Cardiac muscle cell (in vitro differentiated cells and primary cell): Measurements from ENCODE around the gene AMOTL1. TPM values are rescaled to one million over a fixed set of nuclear protein-coding genes. Genes with fewer than 3 reads are reported as not detected.

ENCODE experiments used
- DNase-seq, 2 donors: peaks; one replicate each; pipeline versions ENCODE4 v3.0.0 to v3.0.0-alpha.2; 2010 to 2017; ENCODE audit warnings: low read depth in 1 of 2, low spot score in 1 of 2
- H3K27ac ChIP-seq: fragments of 200-600 bp; sonication (generic); 2 replicates; pipeline ENCODE4 v1.5.1; 2016
- H3K27me3 ChIP-seq: fragments of 200-600 bp; sonication (generic); 2 replicates; pipeline ENCODE4 v1.6.0; 2016; ENCODE audit warnings: control low read depth
- H3K36me3 ChIP-seq: fragments of 200-600 bp; sonication (generic); 2 replicates; pipeline ENCODE4 v1.5.1; 2016; ENCODE audit warnings: control low read depth
- H3K4me1 ChIP-seq: fragments of 200-600 bp; sonication (generic); 2 replicates; pipeline ENCODE4 v1.8.1; 2017; ENCODE audit warnings: low read depth, mild to moderate bottlenecking, mixed run types
- H3K4me3 ChIP-seq: fragments of 200-600 bp; sonication (generic); 2 replicates; pipeline ENCODE4 v1.5.1; 2016; ENCODE audit warnings: mild to moderate bottlenecking
- H3K9me3 ChIP-seq: fragments of 200-600 bp; sonication (generic); 2 replicates; pipeline ENCODE4 v1.5.1; 2017; ENCODE audit warnings: low read depth, mild to moderate bottlenecking, control low read depth
- polyA plus RNA-seq: library from polyadenylated mRNA; unstranded; fragments of >200 nt; fragmentation: Nextera tagmentation; extraction: Ambion mirVana; gene quantifications from 2 replicates; pipeline ENCODE4 v1.2.1, GENCODE V29; 2016
- total RNA-seq: library from RNA; depleted of rRNA; stranded (reverse); fragments of >200 nt; gene quantifications from 2 replicates; pipeline ENCODE4 v1.2.3, GENCODE V29; 2016
- TF ChIP-seq, protein P1 (sequence below): IDR thresholded peaks from 2 replicates; pipeline ENCODE4 v1.5.1; 2012; ENCODE audit warnings: low read depth, mild to moderate bottlenecking, low read length

Gene AMOTL1
- total and polyA plus RNA-seq, 2 experiments from 2014 or later: 1.2 to 5.1 TPM

DNA sequence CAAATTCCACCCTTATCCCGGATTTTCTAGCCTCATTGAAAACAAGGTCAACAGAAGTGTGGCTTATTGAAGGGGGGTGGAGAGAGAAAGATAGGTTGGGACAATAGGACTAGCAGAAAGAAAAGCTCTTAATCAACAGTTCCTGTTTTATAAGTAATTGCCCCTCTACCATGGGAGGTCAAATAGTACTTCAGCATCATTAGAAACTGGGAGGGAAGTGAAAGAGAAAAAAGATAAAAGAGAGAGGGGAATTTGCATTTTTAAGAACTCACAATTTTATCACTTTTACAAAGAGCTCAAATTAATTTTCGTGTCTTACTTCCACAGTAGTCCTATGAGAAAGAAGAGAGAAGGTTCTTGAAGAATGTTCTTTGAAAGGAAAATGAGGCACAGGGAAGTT is 89.2 kb downstream of the AMOTL1 start:
- Histone ChIP-seq H3K36me3 (no peaks in the 10 kb centered on the region), H3K27me3 (peaks cover 15% of the 10 kb centered on the region), H3K4me1 (peaks cover 11% of the 10 kb centered on the region), H3K9me3 (no peaks in the 10 kb centered on the region), H3K4me3 (no peak overlapping the region), H3K27ac (no peak overlapping the region)
- TF ChIP-seq, protein P1, sequence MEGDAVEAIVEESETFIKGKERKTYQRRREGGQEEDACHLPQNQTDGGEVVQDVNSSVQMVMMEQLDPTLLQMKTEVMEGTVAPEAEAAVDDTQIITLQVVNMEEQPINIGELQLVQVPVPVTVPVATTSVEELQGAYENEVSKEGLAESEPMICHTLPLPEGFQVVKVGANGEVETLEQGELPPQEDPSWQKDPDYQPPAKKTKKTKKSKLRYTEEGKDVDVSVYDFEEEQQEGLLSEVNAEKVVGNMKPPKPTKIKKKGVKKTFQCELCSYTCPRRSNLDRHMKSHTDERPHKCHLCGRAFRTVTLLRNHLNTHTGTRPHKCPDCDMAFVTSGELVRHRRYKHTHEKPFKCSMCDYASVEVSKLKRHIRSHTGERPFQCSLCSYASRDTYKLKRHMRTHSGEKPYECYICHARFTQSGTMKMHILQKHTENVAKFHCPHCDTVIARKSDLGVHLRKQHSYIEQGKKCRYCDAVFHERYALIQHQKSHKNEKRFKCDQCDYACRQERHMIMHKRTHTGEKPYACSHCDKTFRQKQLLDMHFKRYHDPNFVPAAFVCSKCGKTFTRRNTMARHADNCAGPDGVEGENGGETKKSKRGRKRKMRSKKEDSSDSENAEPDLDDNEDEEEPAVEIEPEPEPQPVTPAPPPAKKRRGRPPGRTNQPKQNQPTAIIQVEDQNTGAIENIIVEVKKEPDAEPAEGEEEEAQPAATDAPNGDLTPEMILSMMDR: no peak
- no peak for DNase-seq

DNA sequence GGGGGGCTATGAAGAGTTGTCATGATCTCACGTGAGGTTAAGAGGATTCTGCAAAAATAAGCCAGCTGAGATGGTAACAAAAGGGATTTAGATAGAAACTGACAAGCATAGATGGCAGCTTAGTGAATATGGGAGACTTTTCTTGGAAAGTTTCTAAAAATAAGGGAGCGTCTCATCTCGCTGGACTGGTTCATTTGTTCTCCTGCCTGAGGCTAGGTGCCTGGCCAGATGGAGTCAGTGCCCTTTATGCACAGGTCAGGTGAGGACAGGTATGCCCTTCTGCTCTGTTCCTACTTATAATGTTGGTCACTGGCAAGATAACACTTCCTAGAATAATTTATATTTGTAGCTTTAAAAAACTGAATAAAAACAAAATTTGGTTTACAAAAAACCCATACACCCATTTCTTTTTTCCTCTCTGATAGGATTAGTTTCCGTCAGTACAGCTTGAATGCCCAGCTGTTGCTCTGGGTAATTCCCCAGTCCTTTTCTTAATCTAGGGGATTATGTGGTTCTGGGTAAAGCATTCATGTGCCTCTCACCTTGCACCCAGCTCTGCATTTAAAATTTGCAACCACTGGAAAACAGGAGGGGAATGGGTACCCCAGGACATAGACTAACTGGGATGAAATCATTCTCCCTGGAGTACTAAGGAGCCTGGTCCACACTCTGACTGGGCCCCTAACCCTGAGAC is 90.0 kb downstream of the AMOTL1 start:
- Histone ChIP-seq H3K27ac (no peak overlapping the region), H3K4me3 (no peak overlapping the region), H3K27me3 (peaks cover 15% of the 10 kb centered on the region), H3K4me1 (peaks cover 11% of the 10 kb centered on the region), H3K9me3 (no peaks in the 10 kb centered on the region), H3K36me3 (no peaks in the 10 kb centered on the region)
- DNase-seq: no peak
- TF ChIP-seq, protein P1: no peak

DNA sequence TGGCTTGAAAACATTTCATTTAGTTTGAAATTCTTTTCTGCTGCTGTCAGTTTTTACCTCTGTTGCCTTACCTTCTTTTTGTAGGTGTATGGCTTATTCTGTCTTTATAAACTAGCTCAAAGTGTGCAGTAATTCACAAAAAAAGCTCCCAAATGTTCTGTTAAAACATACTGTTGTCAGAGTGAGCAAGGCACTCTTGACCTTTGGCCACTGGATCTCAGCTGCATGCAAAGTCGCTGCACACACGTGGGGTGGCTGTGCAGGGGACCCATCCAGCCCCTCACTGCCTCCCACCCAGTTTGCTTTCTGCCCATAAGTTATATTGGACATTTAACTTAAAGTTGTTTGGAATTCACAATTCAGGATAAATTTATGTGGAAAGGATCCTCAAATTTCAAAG is 92.2 kb downstream of the AMOTL1 start:
- TF ChIP-seq, protein P1: no peak
- DNase-seq: no peak
- H3K9me3 ChIP-seq: no peaks in the 10 kb centered on the region
- peaks cover 6% of the 10 kb centered on the region for H3K4me1 ChIP-seq
- H3K27ac ChIP-seq: no peak overlapping the region
- H3K27me3 ChIP-seq: peaks cover 24% of the 10 kb centered on the region
- no peak overlapping the region for H3K4me3 ChIP-seq
- no peaks in the 10 kb centered on the region for H3K36me3 ChIP-seq

DNA sequence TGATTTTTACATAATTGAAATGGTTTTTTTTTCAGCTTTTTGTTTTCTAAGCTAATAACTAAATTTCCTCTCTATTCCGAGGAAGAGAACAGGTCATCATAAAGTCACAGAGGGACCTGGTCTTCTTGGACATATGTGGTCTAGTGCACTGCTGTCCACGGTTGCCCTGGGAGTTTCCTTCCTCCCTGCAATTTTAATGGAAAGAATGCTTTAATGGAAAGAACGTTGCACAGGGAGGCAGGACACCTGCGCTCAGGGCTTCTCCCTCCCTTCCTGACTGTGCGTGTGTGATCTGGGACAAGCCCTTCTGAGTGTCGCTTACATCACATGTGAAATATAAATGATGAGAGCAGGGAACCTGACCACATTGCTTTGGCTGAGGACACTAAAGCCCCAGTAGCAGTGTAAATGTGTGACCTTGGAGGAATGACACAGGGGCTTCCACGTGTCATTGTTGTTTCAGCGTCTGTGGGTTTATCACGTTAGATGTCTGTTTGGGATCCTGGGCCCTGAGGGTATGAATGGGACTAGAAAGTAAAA is 93.2 kb downstream of the AMOTL1 start:
- Histone ChIP-seq H3K27me3 (peaks cover 34% of the 10 kb centered on the region), H3K36me3 (no peaks in the 10 kb centered on the region), H3K9me3 (no peaks in the 10 kb centered on the region), H3K27ac (no peak overlapping the region), H3K4me3 (no peak overlapping the region), H3K4me1 (no peaks in the 10 kb centered on the region)
- TF ChIP-seq, protein P1: no peak
- no peak for DNase-seq

DNA sequence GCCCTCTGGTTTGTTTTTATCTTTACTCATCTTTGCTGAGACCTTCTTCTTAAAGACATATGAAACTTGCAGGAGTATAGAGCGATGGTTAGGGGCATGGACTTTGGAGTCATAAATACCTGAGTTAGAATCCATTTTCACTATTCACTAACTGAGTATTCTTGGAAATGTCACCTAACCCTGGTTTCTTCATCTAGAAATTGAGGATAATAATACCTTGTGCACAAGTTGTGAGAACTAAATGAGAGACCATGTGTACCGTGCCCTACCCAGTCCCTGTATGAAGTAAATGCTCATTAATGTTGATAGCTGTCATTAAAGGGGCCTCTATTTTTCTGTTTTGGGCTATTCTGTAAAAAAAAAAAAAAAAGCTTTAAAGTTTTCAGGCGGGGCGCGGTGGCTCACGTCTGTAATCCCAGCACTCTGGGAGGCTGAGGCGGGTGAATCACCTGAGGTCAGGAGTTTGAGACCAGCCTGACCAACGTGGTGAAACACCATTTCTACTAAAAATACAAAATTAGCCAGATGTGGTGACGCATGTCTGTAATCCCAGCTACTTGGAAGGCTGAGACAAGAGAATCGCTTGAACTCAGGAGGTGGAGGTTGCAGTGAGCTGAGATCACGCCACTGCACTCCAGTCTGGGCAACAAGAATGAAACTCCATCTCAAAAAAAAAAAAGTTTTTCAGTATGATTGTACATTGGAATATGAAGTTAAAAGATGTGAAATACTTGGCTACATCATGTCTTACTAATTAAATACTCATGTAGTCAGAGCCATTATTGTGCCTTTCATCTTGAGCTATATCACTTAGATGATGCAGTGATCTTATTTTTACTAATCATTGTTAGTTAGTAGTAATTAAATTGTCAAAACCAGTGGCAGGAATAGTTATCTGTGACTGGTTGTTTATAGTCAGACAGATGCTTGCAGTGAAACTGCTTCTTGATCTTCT is 95.0 kb downstream of the AMOTL1 start:
- Histone ChIP-seq H3K27me3 (peaks cover 49% of the 10 kb centered on the region), H3K4me3 (no peak overlapping the region), H3K27ac (no peak overlapping the region), H3K36me3 (no peaks in the 10 kb centered on the region), H3K4me1 (no peaks in the 10 kb centered on the region), H3K9me3 (no peaks in the 10 kb centered on the region)
- DNase-seq: no peak
- TF ChIP-seq, protein P1: no peak
